Measurements from ENCODE around the gene CDK5RAP3. TPM values are rescaled to one million over a fixed set of nuclear protein-coding genes. Genes with fewer than 3 reads are reported as not detected.

Gene CDK5RAP3
- total and polyA plus RNA-seq, 2 of the 13 experiments (the other 11 are each of a cell fraction or from before 2014, with no cell fraction given): 128 to 154 TPM

DNA sequence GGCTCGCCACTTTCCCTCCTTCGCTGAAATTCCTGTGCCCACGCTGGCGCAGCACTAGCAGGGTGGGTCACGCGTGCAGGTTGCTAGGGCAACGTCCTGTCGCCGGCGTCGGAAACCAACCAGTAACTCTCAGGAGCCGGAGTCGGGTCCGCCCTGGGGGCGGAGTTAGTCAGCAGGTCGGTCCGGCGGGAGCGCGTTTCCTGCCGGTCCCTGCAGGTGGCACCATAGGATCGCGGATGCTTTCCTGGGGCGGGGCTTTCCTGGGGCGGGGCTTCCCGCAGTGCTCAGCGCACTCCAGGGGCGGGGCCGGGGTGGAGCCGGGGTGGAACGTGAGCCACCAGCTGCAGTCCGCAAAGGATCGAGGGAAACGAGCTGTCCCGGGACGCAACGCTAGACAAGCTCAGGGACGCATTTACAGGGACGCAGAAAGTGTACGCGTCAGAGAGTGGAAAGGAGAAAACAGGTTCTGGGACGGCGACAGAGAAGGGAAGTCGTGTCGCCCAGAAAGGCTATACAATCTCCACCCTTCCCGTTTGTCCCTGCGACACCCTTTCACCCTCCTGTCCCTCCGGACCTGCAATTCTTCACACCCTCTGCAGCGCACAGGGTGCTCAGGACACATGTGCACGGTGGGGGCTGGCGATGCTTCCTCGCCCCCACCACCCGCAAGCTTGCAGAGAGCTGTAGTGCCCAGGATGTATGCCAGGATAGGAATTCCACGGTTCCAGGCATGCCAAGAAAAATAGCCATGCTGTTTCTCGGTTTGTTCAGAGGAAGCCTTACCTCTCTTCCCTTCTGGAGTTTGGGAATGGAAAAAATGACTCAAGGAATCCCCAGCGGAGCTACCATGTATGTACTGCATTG is 54.4 kb downstream of the CDK5RAP3 start (continued):
- TF ChIP-seq, protein P1, sequence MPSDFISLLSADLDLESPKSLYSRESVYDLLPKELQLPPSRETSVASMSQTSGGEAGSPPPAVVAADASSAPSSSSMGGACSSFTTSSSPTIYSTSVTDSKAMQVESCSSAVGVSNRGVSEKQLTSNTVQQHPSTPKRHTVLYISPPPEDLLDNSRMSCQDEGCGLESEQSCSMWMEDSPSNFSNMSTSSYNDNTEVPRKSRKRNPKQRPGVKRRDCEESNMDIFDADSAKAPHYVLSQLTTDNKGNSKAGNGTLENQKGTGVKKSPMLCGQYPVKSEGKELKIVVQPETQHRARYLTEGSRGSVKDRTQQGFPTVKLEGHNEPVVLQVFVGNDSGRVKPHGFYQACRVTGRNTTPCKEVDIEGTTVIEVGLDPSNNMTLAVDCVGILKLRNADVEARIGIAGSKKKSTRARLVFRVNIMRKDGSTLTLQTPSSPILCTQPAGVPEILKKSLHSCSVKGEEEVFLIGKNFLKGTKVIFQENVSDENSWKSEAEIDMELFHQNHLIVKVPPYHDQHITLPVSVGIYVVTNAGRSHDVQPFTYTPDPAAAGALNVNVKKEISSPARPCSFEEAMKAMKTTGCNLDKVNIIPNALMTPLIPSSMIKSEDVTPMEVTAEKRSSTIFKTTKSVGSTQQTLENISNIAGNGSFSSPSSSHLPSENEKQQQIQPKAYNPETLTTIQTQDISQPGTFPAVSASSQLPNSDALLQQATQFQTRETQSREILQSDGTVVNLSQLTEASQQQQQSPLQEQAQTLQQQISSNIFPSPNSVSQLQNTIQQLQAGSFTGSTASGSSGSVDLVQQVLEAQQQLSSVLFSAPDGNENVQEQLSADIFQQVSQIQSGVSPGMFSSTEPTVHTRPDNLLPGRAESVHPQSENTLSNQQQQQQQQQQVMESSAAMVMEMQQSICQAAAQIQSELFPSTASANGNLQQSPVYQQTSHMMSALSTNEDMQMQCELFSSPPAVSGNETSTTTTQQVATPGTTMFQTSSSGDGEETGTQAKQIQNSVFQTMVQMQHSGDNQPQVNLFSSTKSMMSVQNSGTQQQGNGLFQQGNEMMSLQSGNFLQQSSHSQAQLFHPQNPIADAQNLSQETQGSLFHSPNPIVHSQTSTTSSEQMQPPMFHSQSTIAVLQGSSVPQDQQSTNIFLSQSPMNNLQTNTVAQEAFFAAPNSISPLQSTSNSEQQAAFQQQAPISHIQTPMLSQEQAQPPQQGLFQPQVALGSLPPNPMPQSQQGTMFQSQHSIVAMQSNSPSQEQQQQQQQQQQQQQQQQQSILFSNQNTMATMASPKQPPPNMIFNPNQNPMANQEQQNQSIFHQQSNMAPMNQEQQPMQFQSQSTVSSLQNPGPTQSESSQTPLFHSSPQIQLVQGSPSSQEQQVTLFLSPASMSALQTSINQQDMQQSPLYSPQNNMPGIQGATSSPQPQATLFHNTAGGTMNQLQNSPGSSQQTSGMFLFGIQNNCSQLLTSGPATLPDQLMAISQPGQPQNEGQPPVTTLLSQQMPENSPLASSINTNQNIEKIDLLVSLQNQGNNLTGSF (CRISPR knock-in tag; IDR thresholded peaks at IDR 0.05): no peak; the same call in 1 of the 2 replicates
- 0 out of 2 replicates have a peak, but pooled peaks have one; percentile 51 for TF ChIP-seq BRD4 (CRISPR knock-in tag; IDR thresholded peaks at IDR 0.05)
- TF ChIP-seq, protein P2, sequence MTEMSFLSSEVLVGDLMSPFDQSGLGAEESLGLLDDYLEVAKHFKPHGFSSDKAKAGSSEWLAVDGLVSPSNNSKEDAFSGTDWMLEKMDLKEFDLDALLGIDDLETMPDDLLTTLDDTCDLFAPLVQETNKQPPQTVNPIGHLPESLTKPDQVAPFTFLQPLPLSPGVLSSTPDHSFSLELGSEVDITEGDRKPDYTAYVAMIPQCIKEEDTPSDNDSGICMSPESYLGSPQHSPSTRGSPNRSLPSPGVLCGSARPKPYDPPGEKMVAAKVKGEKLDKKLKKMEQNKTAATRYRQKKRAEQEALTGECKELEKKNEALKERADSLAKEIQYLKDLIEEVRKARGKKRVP (CRISPR knock-in tag; IDR thresholded peaks at IDR 0.05): peak in 1 of 2 experiments; percentile 40; a peak in 1 of 4 replicates
- TF ChIP-seq, protein P3, sequence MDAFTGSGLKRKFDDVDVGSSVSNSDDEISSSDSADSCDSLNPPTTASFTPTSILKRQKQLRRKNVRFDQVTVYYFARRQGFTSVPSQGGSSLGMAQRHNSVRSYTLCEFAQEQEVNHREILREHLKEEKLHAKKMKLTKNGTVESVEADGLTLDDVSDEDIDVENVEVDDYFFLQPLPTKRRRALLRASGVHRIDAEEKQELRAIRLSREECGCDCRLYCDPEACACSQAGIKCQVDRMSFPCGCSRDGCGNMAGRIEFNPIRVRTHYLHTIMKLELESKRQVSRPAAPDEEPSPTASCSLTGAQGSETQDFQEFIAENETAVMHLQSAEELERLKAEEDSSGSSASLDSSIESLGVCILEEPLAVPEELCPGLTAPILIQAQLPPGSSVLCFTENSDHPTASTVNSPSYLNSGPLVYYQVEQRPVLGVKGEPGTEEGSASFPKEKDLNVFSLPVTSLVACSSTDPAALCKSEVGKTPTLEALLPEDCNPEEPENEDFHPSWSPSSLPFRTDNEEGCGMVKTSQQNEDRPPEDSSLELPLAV (CRISPR knock-in tag; conservative IDR thresholded peaks at IDR 0.05; ENCODE audit: low read depth): no peak
- TF ChIP-seq ZNF143 (CRISPR knock-in tag; IDR thresholded peaks at IDR 0.05): peak; percentile 82
- TF ChIP-seq ZNF331 (CRISPR knock-in tag; IDR thresholded peaks at IDR 0.05): no peak; the same call in 1 of the 2 replicates
- TF ChIP-seq ZMAT3 (CRISPR knock-in tag; conservative IDR thresholded peaks at IDR 0.05): no peak
- TF ChIP-seq CBX2 (IDR thresholded peaks at IDR 0.05; ENCODE audit: low read depth, low read length): no peak
- TF ChIP-seq CBX2 (CRISPR knock-in tag; IDR thresholded peaks at IDR 0.05; ENCODE audit: low read depth): 0 out of 2 replicates have a peak, but pooled peaks have one; percentile 27
- TF ChIP-seq ZKSCAN8 (CRISPR knock-in tag; IDR thresholded peaks at IDR 0.05; ENCODE audit: borderline replicate concordance): no peak
- TF ChIP-seq, protein P4, sequence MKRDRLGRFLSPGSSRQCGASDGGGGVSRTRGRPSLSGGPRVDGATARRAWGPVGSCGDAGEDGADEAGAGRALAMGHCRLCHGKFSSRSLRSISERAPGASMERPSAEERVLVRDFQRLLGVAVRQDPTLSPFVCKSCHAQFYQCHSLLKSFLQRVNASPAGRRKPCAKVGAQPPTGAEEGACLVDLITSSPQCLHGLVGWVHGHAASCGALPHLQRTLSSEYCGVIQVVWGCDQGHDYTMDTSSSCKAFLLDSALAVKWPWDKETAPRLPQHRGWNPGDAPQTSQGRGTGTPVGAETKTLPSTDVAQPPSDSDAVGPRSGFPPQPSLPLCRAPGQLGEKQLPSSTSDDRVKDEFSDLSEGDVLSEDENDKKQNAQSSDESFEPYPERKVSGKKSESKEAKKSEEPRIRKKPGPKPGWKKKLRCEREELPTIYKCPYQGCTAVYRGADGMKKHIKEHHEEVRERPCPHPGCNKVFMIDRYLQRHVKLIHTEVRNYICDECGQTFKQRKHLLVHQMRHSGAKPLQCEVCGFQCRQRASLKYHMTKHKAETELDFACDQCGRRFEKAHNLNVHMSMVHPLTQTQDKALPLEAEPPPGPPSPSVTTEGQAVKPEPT (CRISPR knock-in tag; IDR thresholded peaks at IDR 0.05; ENCODE audit: low read depth): no peak
- TF ChIP-seq ZBTB21 (CRISPR knock-in tag; IDR thresholded peaks at IDR 0.05): no peak
- TF ChIP-seq ZNF260 (CRISPR knock-in tag; IDR thresholded peaks at IDR 0.05; ENCODE audit: borderline replicate concordance, low read depth): no peak
- 0 out of 2 replicates have a peak, but pooled peaks have one; percentile 64 for TF ChIP-seq NCOA1 (CRISPR knock-in tag; IDR thresholded peaks at IDR 0.05)
- no peak for TF ChIP-seq MAFK (conservative IDR thresholded peaks at IDR 0.05 in 1 of 2, IDR thresholded peaks at IDR 0.05 in 1 of 2; ENCODE audit: low read length in 2 of 2)
- TF ChIP-seq, protein P5, sequence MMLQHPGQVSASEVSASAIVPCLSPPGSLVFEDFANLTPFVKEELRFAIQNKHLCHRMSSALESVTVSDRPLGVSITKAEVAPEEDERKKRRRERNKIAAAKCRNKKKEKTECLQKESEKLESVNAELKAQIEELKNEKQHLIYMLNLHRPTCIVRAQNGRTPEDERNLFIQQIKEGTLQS (CRISPR knock-in tag; IDR thresholded peaks at IDR 0.05): no peak
